NCI-H345 (cell line): ENCODE measurements around the gene UAP1L1.

ENCODE experiments used
- DNase-seq: peaks from one replicate; lab custom pipeline; 2025; lab: John Stamatoyannopoulos, UW

Gene UAP1L1

GRCh38 chr9:137097761-137098462, 20.6 kb downstream of the UAP1L1 start:
- no peak for DNase-seq

GRCh38 chr9:137099231-137099630, 21.9 kb downstream of the UAP1L1 start:
- DNase-seq, result no peak

GRCh38 chr9:137103206-137103999, 26.1 kb downstream of the UAP1L1 start:
- no peak for DNase-seq

DNA sequence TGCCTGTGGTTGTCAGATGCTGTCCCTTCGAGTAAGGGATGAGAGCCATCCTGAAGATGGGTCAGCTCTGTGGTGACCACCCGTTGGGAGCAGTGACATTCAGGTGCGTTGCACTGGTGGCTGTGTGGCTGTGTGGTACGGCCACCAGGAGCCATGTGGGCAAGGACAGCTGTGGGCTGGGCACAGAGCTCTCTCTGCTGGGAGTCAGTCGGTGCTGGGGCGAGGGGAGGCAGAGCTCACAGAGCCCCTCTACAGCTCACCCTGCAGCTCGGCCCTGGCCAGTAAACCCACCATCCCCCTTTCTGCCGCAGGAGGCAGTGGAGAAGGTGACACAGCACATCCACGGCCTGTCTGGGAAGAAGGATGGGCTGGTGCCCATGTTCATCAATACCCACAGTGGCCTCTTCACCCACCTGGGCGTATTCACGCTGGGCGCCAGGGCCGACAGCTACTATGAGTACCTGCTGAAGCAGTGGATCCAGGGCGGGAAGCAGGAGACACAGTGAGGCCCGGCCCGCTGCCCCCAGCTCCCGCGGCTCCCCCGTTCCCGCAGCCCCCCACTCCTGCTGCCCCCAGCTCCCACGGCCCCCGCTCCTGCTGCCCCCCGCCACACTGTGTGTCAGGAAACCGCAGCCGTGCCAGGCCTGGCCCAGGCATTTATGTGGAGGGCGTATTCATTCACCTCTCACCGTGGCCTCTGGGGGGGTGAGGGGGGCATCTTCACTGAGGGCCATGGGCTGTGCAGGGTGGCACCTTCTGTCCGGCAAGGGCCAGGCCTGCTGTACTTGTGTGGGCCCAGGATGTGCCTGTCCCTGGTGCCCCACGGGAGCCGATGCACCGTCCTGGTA, 28.7 kb downstream of the UAP1L1 start:
- no peak for DNase-seq

GRCh38 chr9:137106662-137107250, 29.4 kb downstream of the UAP1L1 start:
- no peak for DNase-seq

DNA sequence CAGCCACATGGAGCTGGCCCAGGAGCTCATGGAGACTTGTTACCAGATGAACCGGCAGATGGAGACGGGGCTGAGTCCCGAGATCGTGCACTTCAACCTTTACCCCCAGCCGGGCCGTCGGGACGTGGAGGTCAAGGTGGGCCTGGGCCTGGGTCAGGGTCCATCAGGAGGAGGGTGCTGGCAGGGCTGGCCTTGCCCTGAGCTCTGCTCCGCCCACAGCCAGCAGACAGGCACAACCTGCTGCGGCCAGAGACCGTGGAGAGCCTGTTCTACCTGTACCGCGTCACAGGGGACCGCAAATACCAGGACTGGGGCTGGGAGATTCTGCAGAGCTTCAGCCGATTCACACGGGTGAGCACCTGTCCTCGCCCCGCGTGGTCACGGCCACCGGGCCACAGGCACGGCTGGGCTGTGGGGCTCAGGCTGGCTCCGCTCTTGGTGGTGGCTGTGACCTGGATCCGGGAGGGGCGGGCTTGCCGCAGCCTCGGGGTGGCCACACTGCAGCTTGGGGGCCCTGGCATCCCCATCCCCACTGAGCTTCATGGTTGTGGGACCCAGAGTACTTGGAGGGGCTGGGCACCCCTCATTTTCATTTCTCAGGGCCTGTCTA, 30.1 kb downstream of the UAP1L1 start:
- DNase-seq, result no peak

DNA sequence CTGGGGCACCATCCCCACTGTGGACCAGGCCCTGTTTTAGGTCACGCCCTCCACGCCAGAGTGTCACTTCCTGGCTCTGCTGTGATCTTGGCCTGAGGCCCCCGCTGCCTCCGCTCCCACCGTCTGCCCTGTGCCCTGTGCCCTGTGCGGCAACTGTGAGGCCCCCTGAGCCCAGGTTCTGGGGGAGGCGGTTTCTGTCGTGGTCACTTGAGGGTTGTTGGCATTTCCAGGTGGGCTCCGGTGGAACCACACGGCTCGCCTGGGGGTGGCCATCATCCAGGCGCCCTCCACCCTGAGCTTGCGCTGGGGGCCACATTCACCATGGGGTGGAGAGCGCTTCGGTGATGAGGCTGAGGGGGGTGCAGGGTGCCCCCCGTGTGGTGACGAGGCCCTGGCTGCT, 30.7 kb downstream of the UAP1L1 start:
- no peak for DNase-seq

- DNase-seq, result no peak
Measured at GRCh38 chr9:137108608-137109249, 31.4 kb downstream of the UAP1L1 start.

DNA sequence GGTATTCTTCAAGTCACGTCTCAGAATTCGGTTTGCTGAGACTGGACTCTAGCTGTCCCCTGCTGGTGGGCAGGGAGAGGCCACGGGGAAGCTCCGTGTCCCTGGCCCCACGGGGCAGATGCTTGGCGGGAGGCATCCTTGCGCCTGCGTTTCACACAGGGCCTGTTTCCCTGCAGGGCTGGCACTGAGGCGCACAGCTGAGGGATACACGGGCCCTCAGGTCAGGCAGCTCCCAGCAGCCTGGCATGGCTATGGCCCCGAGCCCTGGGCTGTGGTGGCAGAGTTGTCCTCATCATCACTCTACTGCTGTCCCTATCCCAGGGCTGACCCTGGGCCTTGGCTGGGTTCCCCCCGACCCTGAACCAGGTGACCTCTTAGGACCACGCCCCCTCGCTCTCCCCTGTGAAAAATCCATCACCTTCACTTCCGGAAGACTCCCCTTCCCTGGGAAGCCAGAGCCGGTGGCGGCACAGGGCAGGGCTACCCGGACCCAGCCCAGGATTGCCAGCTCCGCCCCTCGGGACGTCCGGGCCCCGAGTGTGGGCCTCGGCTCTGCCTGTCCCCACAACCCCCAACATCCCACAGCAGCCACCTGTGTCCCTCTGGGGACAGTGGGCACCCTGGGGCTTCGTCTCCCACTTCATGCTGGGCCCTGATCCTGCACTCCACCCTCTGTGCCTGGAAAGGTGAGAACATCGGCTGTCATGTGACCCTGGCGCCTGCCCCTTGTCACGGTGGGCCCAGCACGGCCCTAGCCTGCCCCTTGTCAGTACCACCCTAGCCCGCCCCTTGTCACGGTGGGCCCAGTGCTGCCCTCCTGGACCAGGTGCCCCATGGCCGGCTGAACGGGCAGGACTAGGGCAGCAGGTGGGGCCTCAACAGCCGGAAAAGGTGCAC, 32.2 kb downstream of the UAP1L1 start:
- DNase-seq, result no peak

GRCh38 chr9:137110147-137110910, 33.0 kb downstream of the UAP1L1 start:
- DNase-seq, result no peak

DNA sequence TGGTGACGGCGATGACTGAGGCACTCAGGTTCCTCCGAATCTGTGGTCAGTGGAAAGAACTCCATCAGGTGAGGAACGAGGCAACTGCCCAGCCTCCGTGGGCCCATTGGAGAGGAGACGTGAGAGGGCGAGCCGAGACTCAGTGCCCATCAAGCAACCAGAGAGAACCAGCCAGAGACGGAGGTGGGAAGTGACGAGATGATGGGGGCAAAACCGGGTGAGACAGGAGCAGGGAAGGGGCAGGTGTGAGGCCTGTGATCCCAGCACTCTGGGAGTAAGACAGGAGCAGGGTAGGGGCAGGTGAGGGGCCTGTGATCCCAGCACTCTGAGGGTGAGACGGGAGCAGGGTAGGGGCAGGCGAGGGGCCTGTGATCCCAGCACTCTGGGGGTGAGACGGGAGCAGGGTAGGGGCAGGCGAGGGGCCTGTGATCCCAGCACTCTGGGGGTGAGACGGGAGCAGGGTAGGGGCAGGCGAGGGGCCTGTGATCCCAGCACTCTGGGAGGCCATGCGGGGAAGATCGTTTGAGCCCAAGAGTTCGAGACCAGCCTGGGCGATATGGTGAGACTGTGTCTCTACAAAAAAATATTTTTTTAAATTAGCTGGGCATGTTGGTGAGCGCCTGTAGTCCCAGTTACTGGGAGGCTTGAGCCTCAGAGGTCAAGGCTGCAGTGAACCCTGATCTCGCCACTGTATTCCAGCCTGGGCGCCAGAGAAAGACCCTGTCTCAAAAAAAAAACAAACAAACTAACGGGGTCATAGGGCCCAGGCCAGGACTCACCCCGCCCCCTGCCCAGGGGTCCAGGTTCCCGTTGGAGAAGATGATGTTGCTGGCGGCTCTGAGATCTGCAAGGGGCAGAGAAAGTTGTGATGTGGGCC, 33.8 kb downstream of the UAP1L1 start:
- no peak for DNase-seq

DNA sequence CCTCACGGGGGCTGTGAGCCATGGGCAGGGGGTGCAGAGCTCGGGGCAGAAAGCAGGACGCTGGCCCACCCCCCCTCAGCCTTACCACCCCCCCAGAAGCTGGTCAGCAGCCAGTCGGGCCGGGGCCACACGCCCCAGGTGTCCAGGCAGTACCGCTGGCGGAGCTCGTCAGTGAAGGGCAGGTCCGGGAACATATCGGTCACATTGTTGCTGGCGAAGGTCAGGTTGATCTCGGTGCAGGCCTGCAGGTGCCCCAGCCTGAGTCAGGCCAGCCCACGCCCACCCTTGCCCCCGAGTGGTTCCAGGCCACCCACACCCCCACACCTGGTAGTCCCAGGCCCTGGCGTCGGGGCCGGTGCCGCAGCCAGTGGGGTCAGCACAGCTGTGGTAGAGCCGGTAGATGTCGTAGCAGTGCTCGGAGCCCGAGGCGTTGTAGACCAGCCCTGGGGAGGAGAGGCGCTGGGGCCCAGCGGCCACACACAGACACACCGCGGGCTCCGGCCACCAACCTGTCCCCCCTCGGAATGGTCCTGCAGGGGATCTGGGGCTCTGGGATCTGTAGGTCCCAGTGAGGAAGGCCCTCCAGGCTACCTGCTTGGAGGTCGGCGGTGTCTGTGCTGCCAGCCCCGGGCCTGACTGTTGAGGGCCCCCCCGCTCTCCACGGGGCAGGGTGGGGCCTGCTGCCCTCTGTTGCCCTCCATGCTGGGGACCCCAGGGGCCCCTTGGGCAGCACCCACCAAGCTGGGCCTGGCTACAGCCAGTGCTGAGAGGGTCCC, 34.7 kb downstream of the UAP1L1 start:
- no peak for DNase-seq

DNA sequence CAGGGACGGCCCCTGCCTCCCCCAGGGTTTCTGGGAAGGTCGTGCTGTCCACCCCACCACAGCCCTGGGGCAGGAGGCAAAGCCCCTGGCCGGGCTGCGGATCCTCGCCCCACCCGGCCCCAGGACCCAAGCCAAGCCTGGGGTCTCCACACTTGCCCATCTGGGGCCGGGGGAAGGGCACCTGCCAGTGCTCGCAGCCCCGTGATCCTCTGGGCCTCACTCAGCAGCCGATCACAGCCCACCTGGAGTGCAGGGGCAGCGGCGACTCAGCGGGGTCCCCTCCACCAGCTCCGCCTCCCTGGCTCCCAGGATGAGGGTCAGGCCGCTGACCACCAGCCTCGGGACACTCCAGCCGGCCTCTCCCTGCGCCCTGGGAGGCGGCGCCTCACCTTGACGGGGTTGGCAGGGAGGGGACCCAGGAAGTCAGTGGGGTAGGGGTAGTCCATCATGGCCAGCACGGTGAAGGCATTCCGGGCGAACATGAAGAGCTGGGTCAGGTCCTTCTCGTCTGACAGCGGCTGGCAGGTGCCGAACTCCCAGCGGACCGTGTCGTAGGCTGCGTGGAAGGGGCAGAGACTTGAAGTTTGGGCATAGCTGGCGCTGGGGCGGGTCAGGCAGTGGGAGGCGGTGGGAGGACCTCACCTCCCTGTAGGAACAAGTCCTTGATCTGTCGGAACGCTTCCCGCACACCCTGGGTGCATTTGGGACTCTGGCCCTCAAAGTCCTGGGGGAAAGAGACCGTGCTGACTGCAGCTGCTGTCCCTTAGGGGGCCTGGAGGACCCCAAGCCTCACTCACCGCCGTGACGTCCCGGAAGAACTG, 35.5 kb downstream of the UAP1L1 start:
- DNase-seq, result no peak

- DNase-seq, result no peak
Measured at GRCh38 chr9:137113385-137114159, 36.3 kb downstream of the UAP1L1 start.

DNA sequence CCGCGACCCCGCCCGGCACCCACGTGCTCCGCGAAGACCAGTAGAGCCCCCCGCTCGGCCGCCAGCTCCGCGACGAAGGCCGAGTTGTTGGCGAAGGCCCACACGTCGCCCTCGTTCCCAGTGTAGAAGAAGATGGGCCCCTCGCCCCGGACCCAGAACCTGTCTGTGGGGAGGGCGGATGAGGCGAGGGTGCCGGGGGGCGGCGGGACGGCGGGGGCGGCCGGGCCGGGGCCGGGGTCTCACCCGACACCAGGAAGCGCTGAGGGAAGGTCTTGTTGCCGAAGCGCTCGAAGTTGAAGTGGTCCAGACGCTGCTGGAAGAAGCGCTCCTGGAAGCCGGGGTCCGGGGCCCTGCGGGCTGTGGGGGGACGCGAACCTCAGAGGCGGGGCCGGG, 36.9 kb downstream of the UAP1L1 start:
- no peak for DNase-seq
